ENCODE results near the gene CTAGE9.

DNA sequence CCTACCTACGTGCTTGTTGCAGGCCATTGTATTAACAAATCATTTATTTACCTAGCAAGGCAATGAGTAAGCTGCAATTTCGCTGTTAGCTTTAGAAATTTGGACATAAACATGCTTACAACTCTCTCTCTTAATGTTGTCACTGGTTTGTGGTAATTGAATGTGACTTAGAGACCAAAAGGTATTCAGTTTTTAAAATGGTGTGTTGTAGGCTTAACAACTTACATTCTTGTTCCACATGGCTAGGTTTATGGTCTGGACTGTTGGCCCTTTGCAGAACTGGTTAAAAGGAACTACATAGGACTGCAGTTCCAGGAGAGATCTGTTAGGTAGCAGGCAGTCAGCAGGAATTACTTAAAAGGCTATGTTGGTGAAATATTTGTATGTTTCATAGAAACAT lies 10.3 kb upstream of the CTAGE9 start:
- TF ChIP-seq, protein P1, sequence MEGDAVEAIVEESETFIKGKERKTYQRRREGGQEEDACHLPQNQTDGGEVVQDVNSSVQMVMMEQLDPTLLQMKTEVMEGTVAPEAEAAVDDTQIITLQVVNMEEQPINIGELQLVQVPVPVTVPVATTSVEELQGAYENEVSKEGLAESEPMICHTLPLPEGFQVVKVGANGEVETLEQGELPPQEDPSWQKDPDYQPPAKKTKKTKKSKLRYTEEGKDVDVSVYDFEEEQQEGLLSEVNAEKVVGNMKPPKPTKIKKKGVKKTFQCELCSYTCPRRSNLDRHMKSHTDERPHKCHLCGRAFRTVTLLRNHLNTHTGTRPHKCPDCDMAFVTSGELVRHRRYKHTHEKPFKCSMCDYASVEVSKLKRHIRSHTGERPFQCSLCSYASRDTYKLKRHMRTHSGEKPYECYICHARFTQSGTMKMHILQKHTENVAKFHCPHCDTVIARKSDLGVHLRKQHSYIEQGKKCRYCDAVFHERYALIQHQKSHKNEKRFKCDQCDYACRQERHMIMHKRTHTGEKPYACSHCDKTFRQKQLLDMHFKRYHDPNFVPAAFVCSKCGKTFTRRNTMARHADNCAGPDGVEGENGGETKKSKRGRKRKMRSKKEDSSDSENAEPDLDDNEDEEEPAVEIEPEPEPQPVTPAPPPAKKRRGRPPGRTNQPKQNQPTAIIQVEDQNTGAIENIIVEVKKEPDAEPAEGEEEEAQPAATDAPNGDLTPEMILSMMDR (conservative IDR thresholded peaks at IDR 0.05) = no peak
- no peak for TF ChIP-seq EZH2 (IDR thresholded peaks at IDR 0.05; ENCODE audit: low read depth)
